WERI-Rb-1 (cell line): Measurements from ENCODE around the gene STAMBP.

ENCODE experiments used
- DNase-seq: peaks from one replicate; pipeline ENCODE4 v3.0.0-alpha.2; 2020
- H3K27ac ChIP-seq: fragments of 250-450 bp; sonication (Bioruptor Pico); 2 replicates; pipeline ENCODE4 v1.5.1; 2020; ENCODE audit warnings: mild to moderate bottlenecking, moderate library complexity
- H3K27me3 ChIP-seq: fragments of 250-450 bp; sonication (Bioruptor Pico); 2 replicates; pipeline ENCODE4 v1.5.1; 2021; ENCODE audit warnings: mild to moderate bottlenecking, low read depth, moderate library complexity; ENCODE audit not compliant: insufficient read depth, severe bottlenecking
- H3K36me3 ChIP-seq: fragments of 250-450 bp; sonication (Bioruptor Pico); 2 replicates; pipeline ENCODE4 v1.5.1; 2020; ENCODE audit warnings: mild to moderate bottlenecking, moderate library complexity
- H3K4me3 ChIP-seq: 2 replicates; pipeline ENCODE4 v1.5.1; 2011; ENCODE audit warnings: low read depth, mild to moderate bottlenecking, control low read depth, low read length
- H3K9me3 ChIP-seq: fragments of 250-450 bp; sonication (Bioruptor Pico); 2 replicates; pipeline ENCODE4 v1.5.1; 2021; ENCODE audit warnings: mild to moderate bottlenecking, moderate library complexity; ENCODE audit not compliant: severe bottlenecking
- TF ChIP-seq, protein P1 (sequence below): IDR thresholded peaks from 2 replicates; pipeline ENCODE4 v1.5.1; 2011; ENCODE audit warnings: low read depth, mild to moderate bottlenecking, control low read depth, inconsistent platforms, low read length

STAMBP gene

DNA sequence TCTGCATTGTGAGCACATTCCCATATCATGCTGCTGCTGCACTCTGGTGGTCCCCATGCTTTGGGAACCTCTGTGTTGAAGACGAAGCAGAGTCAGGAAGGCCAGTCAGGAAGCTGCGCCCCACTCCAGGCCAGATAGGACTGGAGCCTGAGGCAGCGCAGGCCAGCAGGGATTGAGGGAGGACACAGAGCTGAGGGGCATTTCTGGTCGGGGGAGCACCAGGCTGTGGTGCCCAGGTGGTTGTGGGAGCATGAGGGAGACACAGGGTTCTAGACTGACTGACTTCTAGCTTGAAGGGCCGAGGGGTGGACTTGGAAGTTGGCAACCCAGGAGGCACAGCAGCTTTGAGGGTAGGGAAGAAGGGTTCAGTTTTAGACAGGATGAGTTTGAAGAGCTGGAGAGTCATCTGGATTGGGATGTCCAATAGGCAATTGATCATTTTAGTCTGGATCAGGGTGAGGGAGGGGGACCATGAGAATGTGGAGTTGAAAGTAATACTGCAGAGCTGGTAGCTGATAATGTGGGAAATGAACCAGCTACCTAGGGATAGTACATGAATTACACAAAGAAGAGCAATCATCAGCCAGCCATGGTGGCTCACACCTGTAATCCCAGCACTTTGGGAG, 62.6 kb downstream of the STAMBP start:
- DNase-seq, result no peak
- H3K36me3 ChIP-seq, result no peaks in the 10 kb centered on the region
- no peaks in the 10 kb centered on the region for H3K27me3 ChIP-seq
- H3K9me3 ChIP-seq, result no peaks in the 10 kb centered on the region
- no peak overlapping the region for H3K4me3 ChIP-seq
- TF ChIP-seq, protein P1, sequence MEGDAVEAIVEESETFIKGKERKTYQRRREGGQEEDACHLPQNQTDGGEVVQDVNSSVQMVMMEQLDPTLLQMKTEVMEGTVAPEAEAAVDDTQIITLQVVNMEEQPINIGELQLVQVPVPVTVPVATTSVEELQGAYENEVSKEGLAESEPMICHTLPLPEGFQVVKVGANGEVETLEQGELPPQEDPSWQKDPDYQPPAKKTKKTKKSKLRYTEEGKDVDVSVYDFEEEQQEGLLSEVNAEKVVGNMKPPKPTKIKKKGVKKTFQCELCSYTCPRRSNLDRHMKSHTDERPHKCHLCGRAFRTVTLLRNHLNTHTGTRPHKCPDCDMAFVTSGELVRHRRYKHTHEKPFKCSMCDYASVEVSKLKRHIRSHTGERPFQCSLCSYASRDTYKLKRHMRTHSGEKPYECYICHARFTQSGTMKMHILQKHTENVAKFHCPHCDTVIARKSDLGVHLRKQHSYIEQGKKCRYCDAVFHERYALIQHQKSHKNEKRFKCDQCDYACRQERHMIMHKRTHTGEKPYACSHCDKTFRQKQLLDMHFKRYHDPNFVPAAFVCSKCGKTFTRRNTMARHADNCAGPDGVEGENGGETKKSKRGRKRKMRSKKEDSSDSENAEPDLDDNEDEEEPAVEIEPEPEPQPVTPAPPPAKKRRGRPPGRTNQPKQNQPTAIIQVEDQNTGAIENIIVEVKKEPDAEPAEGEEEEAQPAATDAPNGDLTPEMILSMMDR, result no peak
- H3K27ac ChIP-seq, result no peak overlapping the region

DNA sequence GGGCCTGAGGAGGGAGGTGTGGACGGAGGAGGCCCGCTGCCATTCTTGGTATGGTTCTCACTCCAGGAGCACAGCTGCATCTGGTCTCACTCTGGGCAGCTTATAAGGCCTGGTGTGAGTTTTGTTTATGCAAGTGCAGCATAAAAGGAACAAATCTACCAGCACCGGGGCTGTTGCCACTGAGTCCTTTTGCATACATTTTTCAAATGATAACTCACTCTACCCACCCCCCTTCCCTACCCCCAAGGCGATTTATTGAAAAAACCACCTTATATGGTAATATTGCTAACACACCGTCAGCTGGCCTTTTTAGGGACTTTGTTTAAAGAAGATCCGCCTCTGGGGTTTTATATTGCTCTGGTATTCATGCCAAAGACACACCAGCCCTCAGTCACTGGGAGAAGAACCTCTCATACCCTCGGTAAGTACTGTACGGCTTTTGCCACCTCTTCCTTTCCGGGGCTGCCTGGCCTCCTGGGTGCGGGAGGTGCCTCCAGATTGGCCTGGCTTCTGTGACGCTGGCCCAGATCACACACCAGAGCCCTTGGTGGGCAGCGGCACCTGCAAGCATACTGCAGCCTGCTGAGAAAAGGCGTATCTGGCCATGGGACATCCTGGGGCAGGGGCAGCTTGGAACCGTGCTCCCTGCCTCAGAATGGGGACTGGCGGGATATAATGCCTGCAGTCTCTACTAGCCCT, 64.0 kb downstream of the STAMBP start, which contains the start of gene ACTG2:
Gene ACTG2 (plus strand): TSS at position 378 of the 699 bp plus-strand sequence. CDS start 8,304 bp downstream, outside the sequence.
- no peaks in the 10 kb centered on the region for H3K9me3 ChIP-seq
- H3K27me3 ChIP-seq, result no peaks in the 10 kb centered on the region
- H3K4me3 ChIP-seq, result no peak within 1 kb of the TSS
- DNase-seq, result no peak
- TF ChIP-seq, protein P1, result no peak
- H3K27ac ChIP-seq, result no peak within 1 kb of the TSS
- H3K36me3 ChIP-seq, result no peaks in the 10 kb centered on the region

DNA sequence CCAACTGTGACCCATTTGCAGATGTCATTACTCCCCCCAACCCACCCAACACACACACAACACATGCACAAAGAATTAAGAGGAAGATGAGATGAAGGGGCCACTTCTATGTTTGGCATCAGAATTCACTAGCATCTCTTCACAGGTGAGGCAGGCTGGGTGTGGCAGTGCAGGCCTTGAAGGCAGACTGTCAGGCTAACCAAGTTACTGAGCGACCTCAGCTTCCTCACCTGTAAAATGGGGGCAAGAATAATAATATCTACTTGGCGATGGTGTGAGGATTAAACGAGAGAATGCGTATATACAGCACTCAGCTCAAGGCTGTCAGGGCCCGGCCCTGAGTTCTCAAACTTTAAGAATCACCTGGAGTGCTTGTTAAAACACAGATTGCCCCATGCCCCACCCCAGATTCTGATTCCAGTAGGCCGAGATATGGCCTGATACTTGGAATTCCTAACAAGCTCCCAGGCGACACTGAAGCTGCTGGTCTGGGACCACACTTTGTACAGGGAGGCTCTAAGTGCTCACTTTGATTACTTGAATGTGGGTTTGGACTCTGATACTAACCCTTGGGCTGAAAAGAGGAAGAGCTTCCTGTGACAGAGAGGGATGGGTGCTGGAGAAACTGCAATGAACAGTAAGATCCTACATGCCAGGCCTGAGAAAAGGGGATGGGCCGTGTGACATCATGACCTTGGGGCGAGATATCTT, 65.2 kb downstream of the STAMBP start:
- DNase-seq, result no peak
- no peaks in the 10 kb centered on the region for H3K36me3 ChIP-seq
- H3K9me3 ChIP-seq, result no peaks in the 10 kb centered on the region
- TF ChIP-seq, protein P1, result no peak
- no peaks in the 10 kb centered on the region for H3K27me3 ChIP-seq
- H3K27ac ChIP-seq, result no peak overlapping the region
- H3K4me3 ChIP-seq, result no peak overlapping the region

DNA sequence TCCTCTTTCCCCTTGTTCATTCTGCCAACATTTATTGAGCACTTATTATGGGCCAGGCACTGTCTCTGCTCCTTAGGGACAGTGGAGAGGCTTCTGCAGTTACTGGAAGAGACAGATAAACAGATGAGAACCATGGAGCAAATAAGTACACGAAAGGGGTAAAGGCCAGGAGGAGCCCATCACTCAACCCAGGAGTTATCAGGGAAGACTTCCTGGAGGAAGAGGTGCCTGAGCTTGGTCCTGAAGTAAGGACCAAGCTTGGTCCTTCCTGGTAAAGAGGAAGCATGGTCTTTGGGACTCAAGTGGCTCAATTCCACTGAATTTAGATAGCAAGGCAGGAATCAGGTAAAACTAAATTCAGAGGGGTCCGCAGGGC, 65.7 kb downstream of the STAMBP start:
- H3K36me3 ChIP-seq, result no peaks in the 10 kb centered on the region
- TF ChIP-seq, protein P1, result no peak
- no peak for DNase-seq
- H3K27me3 ChIP-seq, result no peaks in the 10 kb centered on the region
- no peak overlapping the region for H3K4me3 ChIP-seq
- no peaks in the 10 kb centered on the region for H3K9me3 ChIP-seq
- H3K27ac ChIP-seq, result no peak overlapping the region

DNA sequence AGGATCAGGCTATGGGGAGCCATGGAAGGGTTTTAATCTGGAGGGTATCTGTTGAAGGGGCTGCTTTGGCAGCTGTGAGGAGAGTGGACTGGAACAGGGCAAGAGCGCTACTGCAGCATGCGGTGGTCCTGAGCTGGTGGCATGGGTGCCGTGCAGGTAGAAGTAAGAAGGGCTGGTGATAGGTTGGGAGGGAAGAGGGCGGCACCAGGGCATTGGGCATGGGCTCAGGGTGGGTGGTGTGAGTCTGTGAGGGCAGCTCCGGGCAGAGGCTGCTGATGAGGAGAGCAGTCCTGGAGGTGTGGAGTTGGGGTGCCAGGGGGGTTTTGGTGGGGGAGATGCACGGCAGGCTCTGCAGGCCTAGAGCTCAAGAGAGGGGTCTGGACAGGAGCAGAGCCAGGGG, 66.1 kb downstream of the STAMBP start:
- H3K9me3 ChIP-seq, result no peaks in the 10 kb centered on the region
- no peaks in the 10 kb centered on the region for H3K27me3 ChIP-seq
- no peak overlapping the region for H3K27ac ChIP-seq
- TF ChIP-seq, protein P1, result no peak
- H3K36me3 ChIP-seq, result no peaks in the 10 kb centered on the region
- no peak for DNase-seq
- no peak overlapping the region for H3K4me3 ChIP-seq
